ENCODE results near the gene PTPRE. TPM values are rescaled to one million over a fixed set of nuclear protein-coding genes. Genes with fewer than 3 reads are reported as not detected.

PTPRE gene
- total RNA-seq, 6 experiments from 2014 or later = 2.3 to 9.2 (median 2.7) TPM

DNA sequence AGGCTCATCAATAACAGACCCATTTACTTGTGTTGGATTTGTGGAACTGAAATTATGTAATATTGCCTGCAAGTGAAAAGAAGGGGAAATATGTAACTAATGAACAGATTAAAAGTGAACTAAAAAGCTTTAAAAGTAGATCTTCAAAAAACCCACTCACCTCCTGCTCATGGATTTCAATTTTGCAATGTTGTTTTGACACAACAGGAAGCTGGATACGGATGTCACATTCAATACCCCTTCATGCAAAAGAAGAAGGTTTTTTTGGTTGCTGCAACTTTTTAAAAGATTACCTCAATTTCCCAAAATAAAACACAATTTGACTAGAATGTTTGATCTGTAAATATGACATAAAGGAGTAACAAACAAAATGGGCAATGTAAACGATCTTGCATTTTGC lies 216.0 kb downstream of the PTPRE start:
- H3K27ac ChIP-seq = no peak overlapping the region
- H3K27me3 ChIP-seq = peaks cover 0 to 28% of the 10 kb centered on the region in 2 donors
- ATAC-seq = no peak
- peaks cover 0 to 15% (median 4%) of the 10 kb centered on the region in 4 donors for H3K4me1 ChIP-seq
- no peak overlapping the region for H3K4me3 ChIP-seq
- 68% methylated on average over 2 of the region's 2 CpGs for WGBS (ENCODE audit: insufficient coverage, low coverage, low lambda C conversion rate, missing lambda C conversion rate)
- H3K36me3 ChIP-seq = no peaks in the 10 kb centered on the region
- intact Hi-C loops (cut with DNase I) = no loop called here
- no peaks in the 10 kb centered on the region for H3K9me3 ChIP-seq
- TF ChIP-seq, protein P1, sequence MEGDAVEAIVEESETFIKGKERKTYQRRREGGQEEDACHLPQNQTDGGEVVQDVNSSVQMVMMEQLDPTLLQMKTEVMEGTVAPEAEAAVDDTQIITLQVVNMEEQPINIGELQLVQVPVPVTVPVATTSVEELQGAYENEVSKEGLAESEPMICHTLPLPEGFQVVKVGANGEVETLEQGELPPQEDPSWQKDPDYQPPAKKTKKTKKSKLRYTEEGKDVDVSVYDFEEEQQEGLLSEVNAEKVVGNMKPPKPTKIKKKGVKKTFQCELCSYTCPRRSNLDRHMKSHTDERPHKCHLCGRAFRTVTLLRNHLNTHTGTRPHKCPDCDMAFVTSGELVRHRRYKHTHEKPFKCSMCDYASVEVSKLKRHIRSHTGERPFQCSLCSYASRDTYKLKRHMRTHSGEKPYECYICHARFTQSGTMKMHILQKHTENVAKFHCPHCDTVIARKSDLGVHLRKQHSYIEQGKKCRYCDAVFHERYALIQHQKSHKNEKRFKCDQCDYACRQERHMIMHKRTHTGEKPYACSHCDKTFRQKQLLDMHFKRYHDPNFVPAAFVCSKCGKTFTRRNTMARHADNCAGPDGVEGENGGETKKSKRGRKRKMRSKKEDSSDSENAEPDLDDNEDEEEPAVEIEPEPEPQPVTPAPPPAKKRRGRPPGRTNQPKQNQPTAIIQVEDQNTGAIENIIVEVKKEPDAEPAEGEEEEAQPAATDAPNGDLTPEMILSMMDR (IDR thresholded peaks at IDR 0.05) = no peak
- TF ChIP-seq POLR2A (IDR thresholded peaks at IDR 0.05) = no peak
- no peak for DNase-seq

DNA sequence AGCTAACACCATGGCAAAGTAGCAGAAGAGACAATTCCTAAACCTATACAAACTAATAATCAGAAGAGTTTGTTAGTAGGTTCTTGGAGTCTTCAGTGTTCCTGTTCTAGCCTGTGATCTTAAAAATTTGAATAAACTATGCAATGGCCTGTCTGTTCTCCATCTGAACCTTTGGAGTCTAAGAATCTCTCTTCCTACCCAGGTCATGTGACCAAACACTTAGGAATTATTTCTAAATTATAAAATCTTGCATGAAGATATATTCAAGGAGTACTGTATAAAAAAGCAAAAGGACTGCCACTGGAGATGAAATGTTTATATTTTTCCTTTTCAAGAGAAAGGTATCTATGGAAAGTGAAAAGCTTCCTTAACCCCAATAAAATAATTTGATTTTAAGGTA lies 216.9 kb downstream of the PTPRE start:
- ATAC-seq (no peak), DNase-seq (no peak)
- Histone ChIP-seq H3K27ac (no peak overlapping the region), H3K4me1 (peaks cover 0 to 15% (median 4%) of the 10 kb centered on the region in 4 donors), H3K9me3 (no peaks in the 10 kb centered on the region), H3K27me3 (peaks cover 0 to 28% of the 10 kb centered on the region in 2 donors), H3K36me3 (no peaks in the 10 kb centered on the region), H3K4me3 (no peak overlapping the region)
- intact Hi-C loops (cut with DNase I) = no loop called here
- TF ChIP-seq, protein P1 (IDR thresholded peaks at IDR 0.05) = no peak
- no peak for TF ChIP-seq POLR2A (IDR thresholded peaks at IDR 0.05)

DNA sequence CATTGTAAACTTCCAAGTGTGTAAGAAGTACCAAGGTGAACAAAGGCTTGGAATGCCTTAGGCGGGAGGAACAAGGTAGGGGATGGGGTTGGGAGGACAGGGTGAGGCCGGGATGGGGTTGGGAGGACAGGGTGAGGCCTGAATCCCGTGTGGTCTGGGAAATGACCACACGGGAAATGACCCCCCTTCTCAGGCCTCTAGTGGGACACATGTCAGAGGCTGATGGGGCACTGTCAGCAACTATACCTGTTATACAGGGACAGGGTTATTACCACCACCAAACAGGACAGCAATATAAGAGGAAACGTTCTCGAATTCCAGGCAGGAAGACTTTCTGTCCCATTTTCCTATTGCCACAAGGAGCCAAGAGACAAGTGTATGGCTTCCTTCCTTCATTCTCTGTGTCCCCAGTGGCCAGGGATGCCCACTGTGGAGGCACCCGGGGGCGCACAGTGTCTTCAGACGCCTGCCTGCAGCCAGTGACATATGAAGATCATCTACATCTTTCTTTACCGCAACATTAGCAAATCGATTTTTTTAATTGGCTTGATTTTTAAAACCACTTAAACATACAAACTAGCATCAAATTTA lies 218.0 kb downstream of the PTPRE start:
- TF ChIP-seq, protein P1 (IDR thresholded peaks at IDR 0.05) = no peak
- TF ChIP-seq POLR2A (IDR thresholded peaks at IDR 0.05) = no peak
- Histone ChIP-seq H3K36me3 (no peaks in the 10 kb centered on the region), H3K4me1 (peaks cover 0 to 15% (median 4%) of the 10 kb centered on the region in 4 donors), H3K27ac (no peak overlapping the region), H3K9me3 (no peaks in the 10 kb centered on the region), H3K4me3 (no peak overlapping the region), H3K27me3 (peaks cover 0 to 28% of the 10 kb centered on the region in 2 donors)
- DNase-seq (no peak), ATAC-seq (no peak)
- intact Hi-C loops (cut with DNase I) = no loop called here
- 45% methylated on average over 7 of the region's 11 CpGs for WGBS (ENCODE audit: insufficient coverage, low coverage, low lambda C conversion rate, missing lambda C conversion rate)

- intact Hi-C loops (cut with DNase I) = no loop called here
- ATAC-seq (peak in 3 of 4 donors; percentile 17 to 45 (median 18)), DNase-seq (peak in 1 of 3 donors; percentile 35)
- Histone ChIP-seq H3K36me3 (no peaks in the 10 kb centered on the region), H3K27me3 (peaks cover 0 to 28% of the 10 kb centered on the region in 2 donors), H3K4me3 (peak overlapping the region; percentile 52 to 63 (median 56)), H3K9me3 (no peaks in the 10 kb centered on the region), H3K4me1 (peaks cover 0 to 15% (median 4%) of the 10 kb centered on the region in 4 donors), H3K27ac (no peak overlapping the region)
- WGBS (ENCODE audit: insufficient coverage, low coverage, low lambda C conversion rate, missing lambda C conversion rate) = 4% methylated on average over 18 of the region's 33 CpGs
- TF ChIP-seq POLR2A (IDR thresholded peaks at IDR 0.05) = no peak
- TF ChIP-seq, protein P1 (IDR thresholded peaks at IDR 0.05) = no peak
Observed at GRCh38 chr10:128125416-128125943, 218.6 kb downstream of the PTPRE start.

All from right lobe of liver (tissue), 6 donors.